NCI-H1694 treated with DMSO at 0.1 percent for 48 hours (cell line): ENCODE measurements around the gene ZNF121.
"Not testable (repeated sequence)": the region's sequence is repeated elsewhere in the genome, so short reads cannot be mapped to it uniquely, and the experiment has no call there.

Experiments
- DNase-seq: peaks from one replicate; lab custom pipeline; 2025; lab: John Stamatoyannopoulos, UW

The ZNF121 gene

DNA sequence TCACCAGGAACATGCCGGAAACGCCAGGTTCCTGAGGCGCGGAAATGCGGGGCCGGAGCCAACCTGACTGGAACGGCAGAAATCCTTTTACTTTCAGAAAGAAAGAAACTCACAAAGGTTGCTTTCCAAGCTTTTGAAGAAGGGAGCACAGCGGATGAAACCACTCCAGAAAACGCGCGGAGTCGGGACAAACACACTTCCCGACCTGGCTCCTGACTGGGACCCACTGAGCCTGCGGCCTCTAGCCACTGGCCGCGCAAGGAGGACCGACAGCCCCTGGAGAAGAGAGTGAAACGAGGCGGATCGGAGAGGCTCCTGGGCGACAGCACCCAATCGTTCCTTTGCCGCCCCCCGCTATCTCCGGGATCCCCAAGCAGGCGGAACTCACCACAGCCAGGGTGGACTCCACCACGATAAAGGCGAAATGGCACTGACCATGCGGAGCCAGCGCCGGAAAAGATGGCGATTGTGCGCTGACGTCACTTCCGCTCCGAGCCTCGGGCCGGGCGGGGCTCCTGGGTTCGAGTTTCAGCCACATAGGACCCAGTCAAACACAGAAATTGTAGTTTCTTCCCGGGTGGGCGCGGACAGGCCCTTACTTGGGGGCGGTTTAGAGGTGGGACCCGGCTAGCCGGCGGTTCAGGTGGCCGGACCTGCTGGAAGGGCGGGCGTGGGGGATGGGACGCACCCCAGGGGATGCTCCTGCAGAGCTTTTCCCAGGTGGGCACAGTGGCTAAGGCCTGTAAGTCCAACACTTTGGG is at the start of gene ZNF121:
Gene ZNF121, minus strand, starts transcription at position 432 of the 761 bp plus-strand sequence. CDS start 16,407 bp downstream, outside the sequence.
- peak; percentile 39 for DNase-seq

- DNase-seq, result no peak
Observed at GRCh38 chr19:9627856-9628255, 43.6 kb upstream of the ZNF121 start.

DNA sequence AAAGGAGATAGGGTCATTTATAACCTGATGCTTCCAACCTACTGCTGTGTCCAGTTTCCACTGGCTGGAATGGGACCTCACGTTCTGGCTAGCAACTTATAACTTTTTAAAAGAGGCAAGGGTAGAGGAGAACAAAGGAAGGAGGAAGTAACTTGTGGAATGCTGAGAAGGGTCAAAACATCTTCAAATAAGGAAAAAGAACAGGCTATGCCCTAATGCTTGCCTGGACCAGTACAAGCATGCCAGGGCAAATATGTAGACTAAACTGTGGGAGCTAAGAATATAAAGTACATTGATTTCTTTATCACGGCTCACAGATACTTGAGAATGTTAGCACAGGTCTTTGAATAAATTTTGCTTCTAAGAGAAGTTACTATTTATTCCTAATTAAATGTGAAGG is 38.2 kb upstream of the ZNF121 start:
- DNase-seq, result no peak

- DNase-seq, result peak; percentile 63
Observed at GRCh38 chr19:9621156-9622037, 37.1 kb upstream of the ZNF121 start, which contains the start of gene ZNF561. Gene ZNF561 (minus strand): TSS chr19:9621232. CDS start chr19:9619456, 1,776 bp downstream.

DNA sequence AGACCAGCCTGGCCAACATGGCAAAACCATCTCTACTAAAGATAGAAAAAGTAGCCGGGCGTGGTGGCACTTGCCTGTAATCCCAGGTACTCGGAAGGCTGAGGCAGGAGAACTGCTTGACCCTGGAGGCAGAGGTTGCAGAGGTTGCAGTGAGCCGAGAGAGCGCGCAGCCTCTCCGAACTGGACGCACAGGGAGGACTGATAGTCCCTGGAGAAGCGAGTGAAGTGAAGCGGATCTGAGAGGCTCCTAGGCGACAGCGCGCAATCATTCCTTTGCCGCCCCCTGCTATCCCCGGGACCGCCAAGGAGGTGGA is 36.5 kb upstream of the ZNF121 start:
- no peak for DNase-seq

- no peak for DNase-seq
Observed at GRCh38 chr19:9615844-9616243, 31.5 kb upstream of the ZNF121 start.

GRCh38 chr19:9610484-9611113 is 26.3 kb upstream of the ZNF121 start:
- DNase-seq, result no peak

DNA sequence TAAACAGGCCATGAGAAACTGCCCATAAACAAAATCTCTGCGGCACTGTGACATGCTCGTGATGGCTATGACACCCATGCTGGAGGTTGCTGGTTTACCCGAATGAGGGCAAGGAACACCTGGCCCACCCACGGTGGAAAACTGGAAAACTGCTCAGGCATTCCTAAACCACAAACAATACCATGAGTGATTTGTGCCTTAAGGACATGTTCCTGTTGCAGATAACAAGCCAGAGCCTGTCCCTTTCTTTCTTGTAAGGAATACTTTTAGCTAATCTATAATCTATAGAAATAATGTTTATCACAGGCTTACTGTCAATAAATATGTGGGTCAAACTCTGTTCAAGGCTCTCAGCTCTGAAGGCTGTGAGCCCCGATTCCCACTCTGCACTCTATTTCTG is 24.6 kb upstream of the ZNF121 start:
- no peak for DNase-seq

- no peak for DNase-seq
Observed at GRCh38 chr19:9597027-9597426, 12.7 kb upstream of the ZNF121 start.

GRCh38 chr19:9586764-9587163 is 2.5 kb upstream of the ZNF121 start:
- peak; percentile 8 for DNase-seq

DNA sequence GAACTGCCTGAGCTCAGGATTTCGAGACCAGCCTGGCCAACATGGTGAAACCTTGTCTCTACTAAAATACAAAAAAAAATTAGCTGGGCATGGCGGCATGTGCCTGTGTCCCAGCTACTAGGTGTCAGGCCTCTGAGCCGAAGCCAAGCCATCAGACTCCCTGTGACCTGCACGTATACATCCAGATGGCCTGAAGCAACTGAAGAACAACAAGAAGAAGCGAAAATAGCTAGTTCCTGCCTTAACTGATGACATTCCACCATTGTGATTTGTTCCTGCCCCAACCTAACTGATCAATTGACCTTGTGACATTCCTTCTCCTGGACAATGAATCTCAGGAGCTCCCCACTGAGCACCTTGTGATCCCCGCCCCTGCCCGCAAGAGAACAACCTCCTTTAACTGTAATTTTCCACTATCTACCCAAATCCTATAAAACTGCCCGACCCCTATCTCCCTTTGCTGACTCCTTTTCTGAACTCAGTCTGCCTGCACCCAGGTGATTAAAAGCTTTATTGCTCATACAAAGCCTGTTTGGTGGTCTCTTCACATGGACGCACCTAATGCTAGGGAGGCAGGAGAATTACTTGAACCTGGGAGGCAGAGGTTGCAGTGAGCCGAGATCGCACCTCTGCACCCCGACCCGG is 2.1 kb downstream of the ZNF121 start:
- not testable (repeated sequence) for DNase-seq

- DNase-seq, result no peak
Observed at GRCh38 chr19:9580728-9581127, 3.6 kb downstream of the ZNF121 start.

DNA sequence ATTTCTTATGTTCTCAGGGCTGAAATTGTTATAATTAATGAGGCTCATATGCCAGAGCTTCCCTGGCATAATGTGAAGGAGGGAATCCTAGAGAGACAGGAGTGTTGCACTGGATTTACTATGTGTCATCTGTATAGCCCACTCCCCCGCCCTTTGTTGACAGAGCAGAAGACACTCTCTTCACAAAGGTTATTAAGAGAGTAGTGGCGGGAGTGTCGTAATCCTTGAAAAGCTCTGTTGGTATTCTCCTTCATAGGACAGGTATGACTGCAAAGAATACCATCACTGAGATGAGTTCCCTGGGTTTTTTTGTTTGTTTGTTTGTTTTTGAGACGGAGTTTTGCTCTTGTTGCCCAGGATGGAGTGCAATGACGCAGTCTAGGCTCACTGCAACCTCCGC is 14.0 kb downstream of the ZNF121 start:
- no peak for DNase-seq

DNA sequence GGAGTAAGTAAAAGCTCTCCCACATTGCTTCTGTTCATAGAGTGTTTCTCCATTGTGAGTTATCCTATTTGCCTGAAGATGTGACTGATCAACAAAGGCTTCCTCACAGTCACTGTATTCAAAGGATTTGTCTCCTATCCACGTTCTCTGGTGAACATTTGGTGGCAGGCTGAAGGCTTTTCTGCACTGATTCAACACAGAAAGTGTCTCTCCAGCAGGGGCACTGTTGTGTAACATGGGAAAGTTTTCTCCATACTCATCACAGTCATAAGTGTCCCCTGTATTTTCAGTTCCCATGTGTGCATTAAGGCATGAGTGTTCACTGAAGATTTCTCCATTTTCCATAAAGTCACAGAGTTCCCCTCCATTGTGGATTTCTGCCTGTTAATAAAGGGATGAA is 17.6 kb downstream of the ZNF121 start:
- no peak for DNase-seq

DNA sequence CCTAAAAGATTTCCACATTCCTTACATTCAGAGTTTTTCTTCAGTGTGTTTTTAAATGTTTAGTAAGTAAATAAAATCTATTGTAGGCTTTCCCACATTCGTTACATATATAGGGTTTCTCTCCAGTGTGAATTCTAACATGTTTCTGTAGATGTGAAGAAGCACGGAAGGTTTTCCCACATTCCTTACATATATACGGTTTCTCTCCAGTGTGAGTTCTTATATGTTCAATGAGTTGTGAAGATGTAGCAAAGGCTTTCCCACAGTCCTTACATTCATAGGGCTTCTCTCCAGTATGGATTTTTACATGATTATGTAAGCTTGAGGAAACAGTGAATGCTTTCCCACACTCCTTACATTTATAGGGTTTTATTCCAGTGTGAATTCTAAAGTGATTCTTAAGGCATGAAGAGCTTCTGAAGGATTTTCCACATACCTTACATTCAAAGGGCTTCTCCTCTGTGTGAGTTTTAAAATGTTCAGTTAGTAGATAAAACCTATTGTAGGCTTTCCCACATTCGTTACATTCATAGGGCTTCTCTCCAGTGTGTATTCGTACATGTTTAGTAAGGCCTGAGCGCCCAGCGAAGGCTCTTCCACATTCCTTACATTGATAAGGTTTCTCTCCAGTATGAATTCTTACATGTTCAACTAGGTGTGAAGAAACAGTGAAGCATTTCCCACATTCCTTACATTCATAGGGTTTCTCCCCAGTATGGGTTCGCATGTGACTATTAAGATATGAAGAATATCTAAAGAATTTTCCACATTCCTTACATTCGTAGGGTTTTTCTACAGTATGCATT is 18.2 kb downstream of the ZNF121 start:
- no peak for DNase-seq

DNA sequence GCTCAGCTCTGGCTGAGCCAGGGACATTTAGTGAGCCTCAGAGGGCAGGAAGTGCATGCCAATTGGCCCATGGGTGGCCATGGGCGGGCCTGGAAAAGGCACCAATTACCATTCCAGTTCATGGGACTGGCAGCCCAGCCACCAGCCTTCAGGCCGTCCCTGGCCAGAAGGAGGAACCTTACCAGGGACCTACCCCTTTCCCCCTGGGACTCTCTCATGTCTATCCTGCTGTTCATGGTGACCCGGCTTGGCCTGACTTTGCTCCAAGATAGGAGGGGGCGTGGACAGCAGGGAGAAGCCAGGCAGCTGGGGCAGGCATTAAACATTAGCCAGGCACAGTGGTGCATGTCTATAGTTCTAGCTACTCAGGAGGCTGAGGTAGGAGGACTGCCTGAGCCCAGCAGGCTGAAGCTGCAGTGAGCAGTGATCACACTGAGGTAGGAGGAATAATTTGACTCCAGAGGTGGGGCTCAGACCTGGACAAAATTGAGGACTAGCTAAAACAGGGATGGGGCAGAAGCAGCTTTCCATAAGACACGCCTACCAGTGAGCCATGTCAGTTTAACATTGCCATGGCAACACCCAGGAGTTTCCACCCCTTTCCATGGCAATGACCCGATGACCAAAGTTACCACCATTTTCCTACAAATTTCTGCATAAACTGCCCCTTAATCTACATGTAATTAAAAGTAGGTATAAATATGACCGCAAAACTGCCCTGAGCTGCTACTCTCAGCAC is 31.6 kb downstream of the ZNF121 start:
- no peak for DNase-seq

- DNase-seq, result no peak
Observed at GRCh38 chr19:9547870-9548269, 36.4 kb downstream of the ZNF121 start.

- DNase-seq, result not testable (repeated sequence)
Observed at GRCh38 chr19:9541281-9541680, 43.0 kb downstream of the ZNF121 start.

DNA sequence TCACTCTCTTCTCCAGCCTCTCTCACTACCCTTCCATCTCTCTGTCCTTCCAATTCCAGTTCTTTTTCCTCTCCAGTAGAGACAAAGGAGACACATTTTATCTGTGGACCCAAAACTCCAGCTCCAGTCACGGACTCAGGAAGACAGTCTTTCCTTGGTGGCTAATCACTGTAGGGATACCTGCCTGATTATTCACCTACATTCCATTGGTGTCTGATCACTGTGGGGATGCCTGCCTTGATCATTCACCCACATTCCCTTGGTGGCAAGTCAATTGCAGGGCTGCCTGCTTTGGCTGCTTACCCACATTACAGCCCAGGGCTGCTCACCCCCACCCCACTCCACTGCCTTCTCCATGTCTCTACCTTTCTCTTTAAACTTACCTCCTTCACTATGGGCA is 44.4 kb downstream of the ZNF121 start:
- not testable (repeated sequence) for DNase-seq

GRCh38 chr19:9539201-9539600 is 45.1 kb downstream of the ZNF121 start:
- not testable (repeated sequence) for DNase-seq
